ENCODE results near the gene SECISBP2. TPM values are rescaled to one million over a fixed set of nuclear protein-coding genes. Genes with fewer than 3 reads are reported as not detected.
A peak's percentile ranks its signal among the peaks of the same experiment; 100 is the strongest.

Gene SECISBP2
- total and polyA plus RNA-seq, 2 donors (not counting 1 experiment from before 2014, with no cell fraction given), result 56.6 to 124 TPM

DNA sequence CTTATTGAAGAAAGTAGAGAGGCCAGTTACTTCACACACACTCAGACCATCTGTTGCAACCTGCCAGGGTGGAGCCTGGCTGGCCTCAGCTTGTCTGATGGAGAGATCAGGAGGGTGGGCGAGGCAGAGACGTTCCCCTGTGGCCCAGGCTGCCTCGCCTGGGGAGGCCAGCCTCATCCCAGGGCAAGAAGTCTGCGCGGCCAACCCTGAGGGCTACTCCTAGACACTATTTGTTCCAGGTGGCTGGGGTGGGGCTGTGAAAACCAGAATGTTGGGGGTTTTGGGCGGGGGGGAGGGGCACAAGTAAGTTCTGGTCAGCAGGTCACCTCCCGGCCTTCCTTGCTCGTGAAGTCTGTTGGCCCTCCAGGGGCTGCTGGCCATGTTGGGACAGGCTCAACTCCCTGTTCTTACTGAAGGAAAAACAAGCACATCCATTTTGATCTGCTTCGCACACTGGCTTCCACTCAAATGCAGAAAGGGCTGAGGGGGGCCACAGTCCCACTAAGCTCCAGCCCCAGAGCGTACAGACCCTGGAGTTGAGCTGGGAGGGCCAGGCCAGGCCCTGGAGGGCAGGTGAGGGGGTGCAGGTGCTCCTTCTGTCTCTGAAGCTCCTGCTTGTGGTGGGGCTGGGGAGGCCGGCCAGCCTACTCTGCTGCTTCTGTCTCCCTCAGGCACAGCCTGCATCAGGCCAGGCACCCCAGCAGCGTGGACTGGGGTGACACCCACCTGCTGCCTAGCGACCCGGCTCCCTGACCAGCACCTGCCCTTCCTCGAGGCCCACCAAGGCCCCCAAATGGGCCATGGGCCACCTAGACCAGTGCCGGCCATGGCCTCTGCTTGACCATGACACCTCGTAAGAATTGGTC, 46.6 kb downstream of the SECISBP2 start:
- no peak overlapping the region for H3K27ac ChIP-seq (ENCODE audit: low read length in 2 of 2)
- H3K36me3 ChIP-seq (replicated peaks in 1 of 2; ENCODE audit: control extremely low read depth in 1 of 2, control insufficient read depth in 1 of 2, extremely low read depth in 1 of 2, insufficient read depth in 2 of 2, low read length in 1 of 2), result peaks cover 4 to 34% of the 10 kb centered on the region in 2 experiments
- H3K27me3 ChIP-seq (replicated peaks in 1 of 4; ENCODE audit: control extremely low read depth in 1 of 4, control insufficient read depth in 3 of 4, insufficient read depth in 4 of 4, low read length in 3 of 4), result no peaks in the 10 kb centered on the region
- POLR2A ChIA-PET, result no interaction called here
- no peaks in the 10 kb centered on the region for H3K9me3 ChIP-seq (ENCODE audit: control extremely low read depth in 1 of 3, control insufficient read depth in 2 of 3, insufficient read depth in 1 of 3, low read length in 2 of 3)
- intact Hi-C loops (cut with micrococcal nuclease), result no loop called here
- DNase-seq, result no peak
- Mint-ChIP-seq H3K4me3 (no peak overlapping the region), H3K9me3 (ENCODE audit: insufficient read depth) (no peaks in the 10 kb centered on the region), H3K27me3 (no peaks in the 10 kb centered on the region), H3K4me1 (no peaks in the 10 kb centered on the region), H3K27ac (peak overlapping the region; percentile 6)
- H3K79me2 ChIP-seq (ENCODE audit: control insufficient read depth, insufficient read depth, low read length), result peaks cover 10% of the 10 kb centered on the region
- CTCF ChIA-PET, result interaction anchor here (1.6 kb wide), 1 partner anchor 11 kb away, joined by 3 read pairs; no protein-coding TSS in a partner anchor
- WGBS (ENCODE audit: insufficient coverage), result 96% methylated on average over 14 of the region's 17 CpGs
- no peak overlapping the region for H2AFZ ChIP-seq (ENCODE audit: insufficient read depth, low read depth, low read length, poor library complexity, severe bottlenecking)
- ATAC-seq (ENCODE audit: low read depth), result no peak
- TF ChIP-seq, protein P1, sequence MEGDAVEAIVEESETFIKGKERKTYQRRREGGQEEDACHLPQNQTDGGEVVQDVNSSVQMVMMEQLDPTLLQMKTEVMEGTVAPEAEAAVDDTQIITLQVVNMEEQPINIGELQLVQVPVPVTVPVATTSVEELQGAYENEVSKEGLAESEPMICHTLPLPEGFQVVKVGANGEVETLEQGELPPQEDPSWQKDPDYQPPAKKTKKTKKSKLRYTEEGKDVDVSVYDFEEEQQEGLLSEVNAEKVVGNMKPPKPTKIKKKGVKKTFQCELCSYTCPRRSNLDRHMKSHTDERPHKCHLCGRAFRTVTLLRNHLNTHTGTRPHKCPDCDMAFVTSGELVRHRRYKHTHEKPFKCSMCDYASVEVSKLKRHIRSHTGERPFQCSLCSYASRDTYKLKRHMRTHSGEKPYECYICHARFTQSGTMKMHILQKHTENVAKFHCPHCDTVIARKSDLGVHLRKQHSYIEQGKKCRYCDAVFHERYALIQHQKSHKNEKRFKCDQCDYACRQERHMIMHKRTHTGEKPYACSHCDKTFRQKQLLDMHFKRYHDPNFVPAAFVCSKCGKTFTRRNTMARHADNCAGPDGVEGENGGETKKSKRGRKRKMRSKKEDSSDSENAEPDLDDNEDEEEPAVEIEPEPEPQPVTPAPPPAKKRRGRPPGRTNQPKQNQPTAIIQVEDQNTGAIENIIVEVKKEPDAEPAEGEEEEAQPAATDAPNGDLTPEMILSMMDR (IDR thresholded peaks at IDR 0.05), result no peak
- no peak for TF ChIP-seq EZH2 (IDR thresholded peaks at IDR 0.05; ENCODE audit: borderline replicate concordance, insufficient read depth, low read depth, low read length, poor library complexity, severe bottlenecking)
- H3K4me2 ChIP-seq (replicated peaks; ENCODE audit: low read depth, low read length, poor library complexity, severe bottlenecking), result no peak overlapping the region
- no peak overlapping the region for H3K9ac ChIP-seq (ENCODE audit: low read length)
- no peaks in the 10 kb centered on the region for H4K20me1 ChIP-seq (ENCODE audit: control insufficient read depth, insufficient read depth, low read length, poor library complexity, severe bottlenecking)
- H3K4me1 ChIP-seq (ENCODE audit: control insufficient read depth in 2 of 2, insufficient read depth in 2 of 2, low read length in 2 of 2), result no peaks in the 10 kb centered on the region
- no peak overlapping the region for H3K4me3 ChIP-seq (ENCODE audit: control extremely low read depth in 1 of 5, extremely low read depth in 1 of 5, insufficient read depth in 1 of 5, low read depth in 2 of 5, low read length in 4 of 5)

DNA sequence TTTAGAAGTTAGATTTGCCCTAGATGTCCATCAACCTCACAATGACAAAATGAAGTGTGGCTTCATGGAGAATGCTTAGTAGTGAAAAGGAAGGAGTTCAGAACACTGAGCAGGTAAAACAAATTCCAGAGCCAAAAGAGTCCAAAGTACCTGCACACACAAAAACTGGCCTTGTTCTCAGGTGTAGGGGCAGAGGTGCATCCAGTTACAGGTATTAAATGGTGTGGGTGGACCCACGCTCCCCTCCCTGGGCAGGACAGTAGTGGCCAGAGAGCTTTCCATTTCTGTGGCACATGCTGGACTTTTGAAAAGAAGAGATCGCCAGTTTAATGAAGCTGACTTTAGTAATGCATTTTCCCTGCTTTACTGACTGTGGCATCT, 47.2 kb downstream of the SECISBP2 start:
- Histone ChIP-seq H4K20me1 (ENCODE audit: control insufficient read depth, insufficient read depth, low read length, poor library complexity, severe bottlenecking) (no peaks in the 10 kb centered on the region), H3K27me3 (replicated peaks in 1 of 4; ENCODE audit: control extremely low read depth in 1 of 4, control insufficient read depth in 3 of 4, insufficient read depth in 4 of 4, low read length in 3 of 4) (no peaks in the 10 kb centered on the region), H3K27ac (ENCODE audit: low read length in 2 of 2) (no peak overlapping the region), H3K9me3 (ENCODE audit: control extremely low read depth in 1 of 3, control insufficient read depth in 2 of 3, insufficient read depth in 1 of 3, low read length in 2 of 3) (no peaks in the 10 kb centered on the region), H2AFZ (ENCODE audit: insufficient read depth, low read depth, low read length, poor library complexity, severe bottlenecking) (no peak overlapping the region), H3K9ac (ENCODE audit: low read length) (no peak overlapping the region), H3K79me2 (ENCODE audit: control insufficient read depth, insufficient read depth, low read length) (peaks cover 11% of the 10 kb centered on the region), H3K36me3 (replicated peaks in 1 of 2; ENCODE audit: control extremely low read depth in 1 of 2, control insufficient read depth in 1 of 2, extremely low read depth in 1 of 2, insufficient read depth in 2 of 2, low read length in 1 of 2) (peaks cover 4 to 29% of the 10 kb centered on the region in 2 experiments), H3K4me1 (ENCODE audit: control insufficient read depth in 2 of 2, insufficient read depth in 2 of 2, low read length in 2 of 2) (no peaks in the 10 kb centered on the region), H3K4me3 (ENCODE audit: control extremely low read depth in 1 of 5, extremely low read depth in 1 of 5, insufficient read depth in 1 of 5, low read depth in 2 of 5, low read length in 4 of 5) (no peak overlapping the region), H3K4me2 (replicated peaks; ENCODE audit: low read depth, low read length, poor library complexity, severe bottlenecking) (no peak overlapping the region)
- CTCF ChIA-PET, result interaction anchor here (1.6 kb wide), 1 partner anchor 10 kb away, joined by 3 read pairs; no protein-coding TSS in a partner anchor
- WGBS (ENCODE audit: insufficient coverage), result 94% methylated on average over 2 of the region's 2 CpGs
- no peak for TF ChIP-seq EZH2 (IDR thresholded peaks at IDR 0.05; ENCODE audit: borderline replicate concordance, insufficient read depth, low read depth, low read length, poor library complexity, severe bottlenecking)
- TF ChIP-seq, protein P1 (IDR thresholded peaks at IDR 0.05), result no peak
- Mint-ChIP-seq H3K4me1 (no peaks in the 10 kb centered on the region), H3K27me3 (no peaks in the 10 kb centered on the region), H3K4me3 (no peak overlapping the region), H3K27ac (no peak overlapping the region), H3K9me3 (ENCODE audit: insufficient read depth) (no peaks in the 10 kb centered on the region)
- intact Hi-C loops (cut with micrococcal nuclease), result no loop called here
- POLR2A ChIA-PET, result no interaction called here
- ATAC-seq (ENCODE audit: low read depth), result no peak
- no peak for DNase-seq
